H1 (cell line): ENCODE data around the gene NECTIN2.

ENCODE experiments used
- CEBPB ChIP-seq: IDR thresholded peaks from 2 replicates; pipeline ENCODE4 v1.6.1; 2012; ENCODE audit warnings: low read depth, low read length
- EZH2 ChIP-seq: fragments of 200-600 bp; sonication (generic); IDR thresholded peaks from 2 replicates; pipeline ENCODE4 v1.7.1; 2012; ENCODE audit warnings: low read depth, mild to moderate bottlenecking, moderate library complexity, low read length, inconsistent platforms; ENCODE audit not compliant: severe bottlenecking
- GABPA ChIP-seq: IDR thresholded peaks from 2 replicates; pipeline ENCODE4 v1.6.1; 2011; ENCODE audit warnings: mild to moderate bottlenecking, low read length, moderate library complexity, borderline replicate concordance; ENCODE audit not compliant: insufficient read depth
- KDM5A ChIP-seq: fragments of 200-600 bp; IDR thresholded peaks from 2 replicates; pipeline ENCODE4 v1.7.1; 2012; ENCODE audit warnings: mild to moderate bottlenecking, low read length, inconsistent platforms, mixed read lengths
- NRF1 ChIP-seq: IDR thresholded peaks from 2 replicates; pipeline ENCODE4 v1.6.1; 2011; ENCODE audit warnings: mild to moderate bottlenecking, low read depth, low read length, improper control_type of control experiment
- POLR2A ChIP-seq, 2 experiments: IDR thresholded peaks; 1 replicate in 1 of 2; 2 replicates in 1 of 2; pipeline ENCODE4 v1.6.1; 2011; ENCODE audit warnings: low read depth in 2 of 2, low read length in 2 of 2, mild to moderate bottlenecking in 2 of 2; ENCODE audit errors: control extremely low read depth in 1 of 2
- POLR2AphosphoS5 ChIP-seq: IDR thresholded peaks from 2 replicates; pipeline ENCODE4 v1.6.1; 2011; ENCODE audit warnings: low read depth, low read length
- RAD21 ChIP-seq, 2 experiments: IDR thresholded peaks in 1 of 2; conservative IDR thresholded peaks in 1 of 2; 2 replicates each; pipeline ENCODE4 v1.6.1; 2011; ENCODE audit warnings: low read depth in 2 of 2, low read length in 2 of 2, improper control_type of control experiment in 1 of 2, inconsistent platforms in 1 of 2, mild to moderate bottlenecking in 1 of 2, moderate library complexity in 1 of 2
- RXRA ChIP-seq: IDR thresholded peaks from 2 replicates; pipeline ENCODE4 v1.6.1; 2011; ENCODE audit warnings: low read depth, mild to moderate bottlenecking, low read length, moderate library complexity; ENCODE audit not compliant: insufficient read depth
- SIN3A ChIP-seq, 2 experiments: IDR thresholded peaks in 1 of 2; conservative IDR thresholded peaks in 1 of 2; 2 replicates each; pipeline ENCODE4 v1.6.1; 2011 to 2012; ENCODE audit warnings: low read length in 2 of 2, improper control_type of control experiment in 1 of 2, low read depth in 1 of 2, mild to moderate bottlenecking in 1 of 2
- SIX5 ChIP-seq: IDR thresholded peaks from 2 replicates; pipeline ENCODE4 v1.6.1; 2011; ENCODE audit warnings: mild to moderate bottlenecking, low read depth, low read length
- TF ChIP-seq, protein P1 (sequence below), 3 experiments: IDR thresholded peaks; 1 replicate in 2 of 3; 2 replicates in 1 of 3; pipeline versions ENCODE4 v1.5.1 to v1.6.1; 2011; ENCODE audit warnings: low read length in 3 of 3, mild to moderate bottlenecking in 3 of 3, inconsistent platforms in 2 of 3, low read depth in 1 of 3, moderate library complexity in 1 of 3; ENCODE audit not compliant: insufficient read depth in 1 of 3; ENCODE audit errors: control extremely low read depth in 1 of 3
- TF ChIP-seq, protein P2 (sequence below): IDR thresholded peaks from 2 replicates; pipeline ENCODE4 v1.6.1; 2012; ENCODE audit warnings: inconsistent platforms

DNA sequence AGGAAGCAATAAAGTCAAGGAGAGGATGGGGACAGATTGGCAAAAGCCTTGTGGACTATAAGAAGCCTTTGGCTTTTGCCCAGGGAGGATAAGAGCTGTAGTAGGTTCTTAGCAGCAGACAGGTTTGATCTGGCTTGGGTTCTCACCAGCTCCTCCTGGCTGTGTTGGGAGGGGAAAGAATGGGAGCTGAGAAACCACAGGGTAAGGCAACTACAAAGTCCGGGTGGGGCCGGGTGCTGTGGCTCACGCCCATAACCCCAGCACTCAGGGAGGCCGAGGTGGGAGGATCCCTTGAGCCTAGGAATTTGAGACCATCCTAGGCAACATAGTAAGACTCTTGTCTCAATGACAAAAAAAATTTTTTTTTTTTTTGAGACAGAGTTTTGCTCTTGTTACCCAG, 20.6 kb downstream of the NECTIN2 start:
- TF ChIP-seq, protein P1, sequence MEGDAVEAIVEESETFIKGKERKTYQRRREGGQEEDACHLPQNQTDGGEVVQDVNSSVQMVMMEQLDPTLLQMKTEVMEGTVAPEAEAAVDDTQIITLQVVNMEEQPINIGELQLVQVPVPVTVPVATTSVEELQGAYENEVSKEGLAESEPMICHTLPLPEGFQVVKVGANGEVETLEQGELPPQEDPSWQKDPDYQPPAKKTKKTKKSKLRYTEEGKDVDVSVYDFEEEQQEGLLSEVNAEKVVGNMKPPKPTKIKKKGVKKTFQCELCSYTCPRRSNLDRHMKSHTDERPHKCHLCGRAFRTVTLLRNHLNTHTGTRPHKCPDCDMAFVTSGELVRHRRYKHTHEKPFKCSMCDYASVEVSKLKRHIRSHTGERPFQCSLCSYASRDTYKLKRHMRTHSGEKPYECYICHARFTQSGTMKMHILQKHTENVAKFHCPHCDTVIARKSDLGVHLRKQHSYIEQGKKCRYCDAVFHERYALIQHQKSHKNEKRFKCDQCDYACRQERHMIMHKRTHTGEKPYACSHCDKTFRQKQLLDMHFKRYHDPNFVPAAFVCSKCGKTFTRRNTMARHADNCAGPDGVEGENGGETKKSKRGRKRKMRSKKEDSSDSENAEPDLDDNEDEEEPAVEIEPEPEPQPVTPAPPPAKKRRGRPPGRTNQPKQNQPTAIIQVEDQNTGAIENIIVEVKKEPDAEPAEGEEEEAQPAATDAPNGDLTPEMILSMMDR (IDR thresholded peaks at IDR 0.05; ENCODE audit: control extremely low read depth in 1 of 3, insufficient read depth in 1 of 3, low read depth in 1 of 3, low read length in 3 of 3) = no peak
- TF ChIP-seq EZH2 (no peak), SIN3A (conservative IDR thresholded peaks at IDR 0.05 in 1 of 2, IDR thresholded peaks at IDR 0.05 in 1 of 2; ENCODE audit: low read depth in 1 of 2, low read length in 2 of 2) (no peak), RAD21 (IDR thresholded peaks at IDR 0.05 in 1 of 2, conservative IDR thresholded peaks at IDR 0.05 in 1 of 2; ENCODE audit: low read depth in 2 of 2, low read length in 2 of 2) (no peak), GABPA (no peak), CEBPB (no peak), RXRA (no peak), POLR2A (IDR thresholded peaks at IDR 0.05; ENCODE audit: control extremely low read depth in 1 of 2, low read depth in 2 of 2, low read length in 2 of 2) (no peak), POLR2AphosphoS5 (no peak), SIX5 (no peak), NRF1 (no peak), KDM5A (no peak)
- TF ChIP-seq, protein P2, sequence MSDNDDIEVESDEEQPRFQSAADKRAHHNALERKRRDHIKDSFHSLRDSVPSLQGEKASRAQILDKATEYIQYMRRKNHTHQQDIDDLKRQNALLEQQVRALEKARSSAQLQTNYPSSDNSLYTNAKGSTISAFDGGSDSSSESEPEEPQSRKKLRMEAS = no peak
